H1 (cell line): Measurements from ENCODE around the gene AQP2. TPM values are rescaled to one million over a fixed set of nuclear protein-coding genes. Genes with fewer than 3 reads are reported as not detected.

Source experiments
- CTCF ChIA-PET: fragments of 300-600 bp; sonication (Branson Sonifier 250); formaldehyde crosslinking; loops from one replicate; lab custom pipeline; 2021; ENCODE audit not compliant: partially characterized antibody; lab: Charles Lee
- POLR2A ChIA-PET: fragments of 300-600 bp; sonication (Branson Sonifier 250); formaldehyde crosslinking; loops from one replicate; lab custom pipeline; 2021; ENCODE audit warnings: inconsistent platforms; ENCODE audit not compliant: partially characterized antibody; lab: Charles Lee
- DNase-seq, 2 experiments: peaks; one replicate each; pipeline versions ENCODE4 v3.0.0 to v3.0.0-alpha.2; 2010 to 2022; ENCODE audit warnings: low spot score in 2 of 2, low read depth in 1 of 2, mixed read lengths in 1 of 2
- FAIRE-seq: peaks from 2 replicates; lab custom pipeline; 2011; peaks lifted over from hg19 to GRCh38; lab: Jason Lieb, UNC
- H2AFZ ChIP-seq: 2 replicates; pipeline ENCODE4 v1.8.1; 2012; ENCODE audit warnings: low read length, inconsistent platforms
- H2AK5ac ChIP-seq: 2 replicates; pipeline ENCODE4 v1.6.1; 2013; ENCODE audit warnings: low read depth, low read length
- H2BK120ac ChIP-seq: replicated peaks from 2 replicates; pipeline ENCODE3; 2013; ENCODE audit warnings: low read depth, low read length, inconsistent platforms
- H2BK12ac ChIP-seq: 2 replicates; pipeline ENCODE4 v1.6.1; 2013; ENCODE audit warnings: low read depth, low read length
- H2BK15ac ChIP-seq: 2 replicates; pipeline ENCODE4 v1.6.1; 2013; ENCODE audit warnings: low read length
- H2BK20ac ChIP-seq: 2 replicates; pipeline ENCODE4 v1.6.1; 2013; ENCODE audit warnings: low read length
- H2BK5ac ChIP-seq: 2 replicates; pipeline ENCODE4 v1.6.1; 2013; ENCODE audit warnings: low read depth, low read length
- H3K14ac ChIP-seq: 2 replicates; pipeline ENCODE4 v1.6.1; 2013; ENCODE audit warnings: inconsistent platforms; ENCODE audit not compliant: insufficient read length
- H3K18ac ChIP-seq: 2 replicates; pipeline ENCODE4 v1.6.1; 2013; ENCODE audit warnings: low read length; ENCODE audit errors: extremely low read depth
- H3K23ac ChIP-seq: 2 replicates; pipeline ENCODE4 v1.6.1; 2013; ENCODE audit warnings: inconsistent platforms; ENCODE audit not compliant: insufficient read length
- H3K23me2 ChIP-seq: 2 replicates; pipeline ENCODE4 v1.6.1; 2013; ENCODE audit warnings: low read depth, low read length
- H3K27ac ChIP-seq: 2 replicates; pipeline ENCODE4 v1.6.1; 2011; ENCODE audit warnings: low read depth, low read length, inconsistent platforms
- H3K27me3 ChIP-seq, 4 experiments: replicated peaks in 1 of 4; 1 replicate in 1 of 4; 2 replicates in 3 of 4; pipeline versions ENCODE4 v1.6.1 to v1.8.1; 2011 to 2013; ENCODE audit warnings: low read length in 3 of 4, mild to moderate bottlenecking in 3 of 4, inconsistent platforms in 2 of 4, mixed read lengths in 2 of 4, moderate library complexity in 1 of 4; ENCODE audit not compliant: control insufficient read depth in 3 of 4, insufficient read depth in 3 of 4; ENCODE audit errors: extremely low read depth in 1 of 4
- H3K36me3 ChIP-seq, 4 experiments: 2 replicates each; pipeline versions ENCODE4 v1.6.1 to v1.8.1; 2011 to 2013; ENCODE audit warnings: mild to moderate bottlenecking in 4 of 4, low read length in 3 of 4, moderate library complexity in 2 of 4, control low read depth in 1 of 4, inconsistent platforms in 1 of 4; ENCODE audit not compliant: insufficient read depth in 4 of 4, control insufficient read depth in 2 of 4
- H3K4ac ChIP-seq: replicated peaks from 2 replicates; pipeline ENCODE3; 2013; ENCODE audit warnings: low read length, low read depth, mixed read lengths, inconsistent platforms; ENCODE audit not compliant: insufficient read length
- H3K4me1 ChIP-seq, 4 experiments: replicated peaks in 1 of 4; 1 replicate in 1 of 4; 2 replicates in 3 of 4; pipeline versions ENCODE4 v1.6.1 to v1.8.1; 2011 to 2013; ENCODE audit warnings: low read length in 3 of 4, inconsistent platforms in 2 of 4, mixed read lengths in 1 of 4; ENCODE audit not compliant: insufficient read depth in 4 of 4, control insufficient read depth in 3 of 4
- H3K4me2 ChIP-seq, 2 experiments: 2 replicates each; pipeline versions ENCODE4 v1.6.1 to v1.8.1; 2011 to 2013; ENCODE audit warnings: low read depth in 2 of 2, low read length in 2 of 2, control low read depth in 1 of 2, inconsistent platforms in 1 of 2, mild to moderate bottlenecking in 1 of 2; ENCODE audit not compliant: insufficient read depth in 1 of 2
- H3K4me3 ChIP-seq, 4 experiments: fragments of 200-600, 300-600 bp in 1 of 4; sonication (generic), shearing (Covaris generic), sonication (Bioruptor Twin) in 1 of 4; 2 replicates each; pipeline versions ENCODE4 v1.5.1 to v1.8.1; 2011 to 2016; ENCODE audit warnings: low read length in 4 of 4, low read depth in 3 of 4, control low read depth in 2 of 4, inconsistent platforms in 2 of 4, mild to moderate bottlenecking in 2 of 4, mixed read lengths in 1 of 4, moderate library complexity in 1 of 4; ENCODE audit not compliant: insufficient read depth in 2 of 4; ENCODE audit errors: extremely low read depth in 1 of 4
- H3K56ac ChIP-seq: replicated peaks from 2 replicates; pipeline ENCODE3; 2013; ENCODE audit warnings: low read depth, mild to moderate bottlenecking, mixed read lengths, low read length, inconsistent platforms; ENCODE audit not compliant: insufficient read length
- H3K79me1 ChIP-seq: 2 replicates; pipeline ENCODE4 v1.6.1; 2013; ENCODE audit warnings: low read depth, low read length, control low read depth
- H3K79me2 ChIP-seq, 2 experiments: 2 replicates each; pipeline versions ENCODE4 v1.6.1 to v1.8.1; 2012 to 2013; ENCODE audit warnings: low read length in 2 of 2, mild to moderate bottlenecking in 2 of 2, inconsistent platforms in 1 of 2; ENCODE audit not compliant: insufficient read depth in 2 of 2, control insufficient read depth in 1 of 2
- H3K9ac ChIP-seq, 4 experiments: replicated peaks in 1 of 4; 1 replicate in 1 of 4; 2 replicates in 3 of 4; pipeline versions ENCODE4 v1.6.1 to v1.8.1; 2011 to 2013; ENCODE audit warnings: low read depth in 3 of 4, low read length in 3 of 4, control low read depth in 2 of 4, mild to moderate bottlenecking in 2 of 4, moderate library complexity in 2 of 4, inconsistent platforms in 1 of 4; ENCODE audit errors: extremely low read depth in 1 of 4
- H3K9me3 ChIP-seq, 2 experiments: 2 replicates each; pipeline versions ENCODE4 v1.6.1 to v1.8.1; 2012 to 2013; ENCODE audit warnings: mild to moderate bottlenecking in 2 of 2, moderate library complexity in 2 of 2, control low read depth in 1 of 2, inconsistent platforms in 1 of 2, low read depth in 1 of 2, low read length in 1 of 2, mixed read lengths in 1 of 2; ENCODE audit not compliant: insufficient read depth in 2 of 2
- H4K20me1 ChIP-seq, 2 experiments: replicated peaks in 1 of 2; 2 replicates each; pipeline versions ENCODE3 to v1.8.1; 2011 to 2013; ENCODE audit warnings: inconsistent platforms in 2 of 2, low read length in 2 of 2, mild to moderate bottlenecking in 1 of 2; ENCODE audit not compliant: insufficient read depth in 2 of 2, control insufficient read depth in 1 of 2
- H4K5ac ChIP-seq: 2 replicates; pipeline ENCODE4 v1.6.1; 2013; ENCODE audit warnings: low read length, low read depth, mixed read lengths, inconsistent platforms; ENCODE audit not compliant: insufficient read length
- H4K8ac ChIP-seq: 2 replicates; pipeline ENCODE4 v1.8.0; 2013; ENCODE audit warnings: mild to moderate bottlenecking, moderate library complexity, low read length, inconsistent platforms; ENCODE audit not compliant: insufficient read depth; ENCODE audit errors: extremely low read depth
- H4K91ac ChIP-seq: replicated peaks from 2 replicates; pipeline ENCODE3; 2013; ENCODE audit warnings: low read length, mixed read lengths, inconsistent platforms; ENCODE audit not compliant: insufficient read length
- EZH2 ChIP-seq: fragments of 200-600 bp; sonication (generic); IDR thresholded peaks from 2 replicates; pipeline ENCODE4 v1.7.1; 2012; ENCODE audit warnings: low read depth, mild to moderate bottlenecking, moderate library complexity, low read length, inconsistent platforms; ENCODE audit not compliant: severe bottlenecking
- POLR2AphosphoS5 ChIP-seq: IDR thresholded peaks from 2 replicates; pipeline ENCODE4 v1.6.1; 2011; ENCODE audit warnings: low read depth, low read length
- RFX5 ChIP-seq: IDR thresholded peaks from 2 replicates; pipeline ENCODE4 v1.6.1; 2011; ENCODE audit warnings: low read depth, low read length, improper control_type of control experiment, borderline replicate concordance
- SIRT6 ChIP-seq: IDR thresholded peaks from one replicate; pipeline ENCODE4 v1.7.1; 2012; ENCODE audit warnings: low read length, inconsistent platforms
- YY1 ChIP-seq: IDR thresholded peaks from 2 replicates; pipeline ENCODE4 v1.6.1; 2011; ENCODE audit warnings: low read depth, mild to moderate bottlenecking, low read length
- ZNF274 ChIP-seq: IDR thresholded peaks from 2 replicates; pipeline ENCODE4 v1.7.0; 2012; ENCODE audit warnings: low read length, borderline replicate concordance; ENCODE audit errors: extremely low read depth
- WGBS, 2 experiments: shearing (Covaris generic) in 1 of 2; methylation state at CpG; one replicate each; pipeline versions ENCODE4 v1.1.6 to v1.1.7; 2013 to 2015; ENCODE audit warnings: low lambda C conversion rate in 2 of 2, mixed read lengths in 2 of 2, inconsistent platforms in 1 of 2, low coverage in 1 of 2, missing lambda C conversion rate in 1 of 2; ENCODE audit not compliant: insufficient replicate concordance in 2 of 2, insufficient coverage in 1 of 2, insufficient read length in 1 of 2; ENCODE audit errors: extremely low coverage in 1 of 2, missing lambda C conversion rate in 1 of 2; 5-methylcytosine and 5-hydroxymethylcytosine counted together
- long read RNA-seq, 2 experiments: library from RNA in 1 of 2; library from capped mRNA in 1 of 2; stranded (forward); transcript quantifications; one replicate each; pipeline ENCODE4 v2.0.0, GENCODE V29; 2021; ENCODE audit warnings: inconsistent platforms in 1 of 2
- polyA minus RNA-seq, 3 experiments: library from RNA; depleted of rRNA, polyadenylated mRNA; stranded (reverse); fragments of >200 nt; gene quantifications; 1 replicate in 2 of 3; 2 replicates in 1 of 3; pipeline ENCODE4 v1.2.3, GENCODE V29; 2011
- polyA plus RNA-seq, 7 experiments: library from polyadenylated mRNA; depleted of rRNA in 3 of 7; stranded (reverse) in 5 of 7; unstranded in 2 of 7; fragments of >200 nt in 5 of 7; fragments of 200-250 nt in 2 of 7; gene quantifications; 1 replicate in 5 of 7; 2 replicates in 1 of 7; 4 replicates in 1 of 7; pipeline versions ENCODE4 v1.2.1 to v1.2.3, GENCODE V29; 2011 to 2013; ENCODE audit warnings: missing spikeins in 2 of 7, mixed read lengths in 2 of 7
- total RNA-seq: library from RNA; stranded (reverse); fragmentation: NEBNext Ultra II Directional; extraction: Animal tissue kit (Norgen Biotek cat#: 25700); gene quantifications from 2 replicates; pipeline ENCODE4 v1.2.1, GENCODE V29; 2021

The AQP2 gene
- not detected in 2 replicates for total RNA-seq
- polyA plus RNA-seq (2011; rRNA removed): 0.02 TPM in 1 of 2 replicates, not detected in the other
- polyA plus RNA-seq (2011; cell fraction: cytosol; rRNA removed): not detected
- polyA plus RNA-seq (2011; cell fraction: nucleus; rRNA removed): 0.06 TPM
- polyA plus RNA-seq (2012, experiment 1 of 2): not detected in 4 replicates
- polyA plus RNA-seq (2012, experiment 2 of 2): not detected
- polyA plus RNA-seq (2013, experiment 1 of 2): not detected
- polyA plus RNA-seq (2013, experiment 2 of 2): not detected
- 0.05 and 0.06 TPM in 2 replicates for polyA minus RNA-seq (2011; rRNA and poly(A)+ RNA removed)
- not detected for polyA minus RNA-seq (2011; cell fraction: cytosol; rRNA and poly(A)+ RNA removed)
- 0.20 TPM for polyA minus RNA-seq (2011; cell fraction: nucleus; rRNA and poly(A)+ RNA removed)
- long read RNA-seq, experiment 1: 0 reads
- long read RNA-seq, experiment 2: 0 reads

- H2AK5ac ChIP-seq: no peak within 1 kb of the TSS
- no peak within 1 kb of the TSS for H3K56ac ChIP-seq
- H3K23ac ChIP-seq: no peak within 1 kb of the TSS
- TF ChIP-seq YY1 (no peak), POLR2AphosphoS5 (no peak), EZH2 (no peak), SIRT6 (no peak), ZNF274 (no peak), RFX5 (no peak)
- no peaks in the 10 kb centered on the region; the same call in 1 of the 2 replicates for H3K23me2 ChIP-seq
- H4K91ac ChIP-seq: peak within 1 kb of the TSS; percentile 52
- H2BK120ac ChIP-seq: no peak within 1 kb of the TSS
- no peak within 1 kb of the TSS for H2BK5ac ChIP-seq
- H3K79me2 ChIP-seq: no peaks in the 10 kb centered on the region
- no peak for DNase-seq
- no peak within 1 kb of the TSS for H3K27ac ChIP-seq
- no peak within 1 kb of the TSS for H2BK12ac ChIP-seq
- H4K20me1 ChIP-seq: no peaks in the 10 kb centered on the region
- WGBS, 2 experiments: 87% methylated on average over 25 of the region's 32 CpGs; no CpG with 5 or more reads in 1 of the 2 experiments
- peaks cover 0 to 13% (median 8%) of the 10 kb centered on the region in 4 experiments; a peak in 6 of 7 replicates for H3K27me3 ChIP-seq
- 0 out of 2 replicates have a peak within 1 kb of the TSS, but pooled peaks have one; percentile 25 for H2BK15ac ChIP-seq
- 0 out of 2 replicates have a peak within 1 kb of the TSS, but pooled peaks have one; percentile 7 for H2BK20ac ChIP-seq
- CTCF ChIA-PET: interaction anchor here (1.1 to 7.6 kb wide), 6 partner anchors 9 to 174 kb away, joined by 3 to 104 read pairs (median 6); no protein-coding TSS in a partner anchor
- peaks cover 1 to 7% (median 4%) of the 10 kb centered on the region in 4 experiments; a peak in 6 of 7 replicates for H3K4me1 ChIP-seq
- H3K4me2 ChIP-seq: no peak within 1 kb of the TSS
- FAIRE-seq: no peak
- no peak within 1 kb of the TSS for H4K5ac ChIP-seq
- H3K36me3 ChIP-seq: no peaks in the 10 kb centered on the region
- no peak within 1 kb of the TSS for H3K18ac ChIP-seq
- POLR2A ChIA-PET: interaction anchor here (1.7 kb wide), 1 partner anchor 16 kb away, joined by 8 read pairs; no protein-coding TSS in a partner anchor
- no peak within 1 kb of the TSS for H3K4ac ChIP-seq
- H3K79me1 ChIP-seq: no peaks in the 10 kb centered on the region
- no peak within 1 kb of the TSS for H3K14ac ChIP-seq
- no peak within 1 kb of the TSS for H4K8ac ChIP-seq
- H3K9ac ChIP-seq: no peak within 1 kb of the TSS
- no peak within 1 kb of the TSS for H3K4me3 ChIP-seq
- H2AFZ ChIP-seq: no peak within 1 kb of the TSS
- H3K9me3 ChIP-seq: no peaks in the 10 kb centered on the region
These were observed at the start of gene AQP2 for GRCh38 chr12:49950273-49951251. Gene AQP2 (plus strand): TSS chr12:49950737. CDS start chr12:49950831, 94 bp downstream.
